HUES48 (cell line): ENCODE data around the gene BACH2.
"Not testable (repeated sequence)": the region's sequence is repeated elsewhere in the genome, so short reads cannot be mapped to it uniquely, and the experiment has no call there.

Experiments used
- H3K27ac ChIP-seq: one replicate; pipeline ENCODE4 v1.7.0; 2013; ENCODE audit warnings: low read depth, low read length, inconsistent platforms
- H3K27me3 ChIP-seq: 2 replicates; pipeline ENCODE4 v1.6.1; 2013; ENCODE audit warnings: mild to moderate bottlenecking, low read length; ENCODE audit not compliant: control insufficient read depth, insufficient read depth
- H3K36me3 ChIP-seq: 2 replicates; pipeline ENCODE4 v1.6.1; 2013; ENCODE audit warnings: low read length; ENCODE audit not compliant: control insufficient read depth, insufficient read depth
- H3K4me1 ChIP-seq: 2 replicates; pipeline ENCODE4 v1.6.1; 2013; ENCODE audit warnings: mild to moderate bottlenecking, low read length; ENCODE audit not compliant: control insufficient read depth, insufficient read depth
- H3K4me3 ChIP-seq: 2 replicates; pipeline ENCODE4 v1.5.1; 2013; ENCODE audit warnings: mild to moderate bottlenecking, low read depth, low read length
- H3K9ac ChIP-seq: 2 replicates; pipeline ENCODE4 v1.6.1; 2013; ENCODE audit warnings: mild to moderate bottlenecking, low read depth, low read length, moderate library complexity
- H3K9me3 ChIP-seq: 2 replicates; pipeline ENCODE4 v1.6.1; 2013; ENCODE audit warnings: low read length; ENCODE audit not compliant: control insufficient read depth, insufficient read depth

Gene BACH2

DNA sequence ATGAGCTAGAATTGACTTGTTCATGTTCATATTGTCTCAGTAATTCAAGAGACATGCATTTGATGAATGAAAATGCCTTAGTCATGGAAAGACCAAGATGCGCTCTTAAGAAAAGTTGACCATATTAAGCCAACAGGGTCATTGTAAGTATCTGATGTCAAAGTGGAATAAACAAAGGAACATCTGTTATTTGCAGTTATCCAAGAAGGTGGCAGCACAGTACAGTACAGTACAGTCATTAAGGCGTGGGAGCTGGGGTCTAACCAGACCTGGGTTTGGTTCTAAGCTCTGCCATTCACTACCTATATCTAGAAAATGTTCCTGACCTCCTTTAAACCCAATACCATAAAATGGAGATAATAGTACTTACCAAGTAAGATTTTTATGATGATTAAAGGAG is 178.1 kb downstream of the BACH2 start:
- no peak overlapping the region for H3K4me3 ChIP-seq
- H3K9ac ChIP-seq, result no peak overlapping the region
- no peaks in the 10 kb centered on the region for H3K27me3 ChIP-seq
- H3K9me3 ChIP-seq, result peaks cover 3% of the 10 kb centered on the region; the same call in 1 of the 2 replicates
- H3K27ac ChIP-seq, result no peak overlapping the region
- H3K36me3 ChIP-seq, result no peaks in the 10 kb centered on the region
- H3K4me1 ChIP-seq, result no peaks in the 10 kb centered on the region

DNA sequence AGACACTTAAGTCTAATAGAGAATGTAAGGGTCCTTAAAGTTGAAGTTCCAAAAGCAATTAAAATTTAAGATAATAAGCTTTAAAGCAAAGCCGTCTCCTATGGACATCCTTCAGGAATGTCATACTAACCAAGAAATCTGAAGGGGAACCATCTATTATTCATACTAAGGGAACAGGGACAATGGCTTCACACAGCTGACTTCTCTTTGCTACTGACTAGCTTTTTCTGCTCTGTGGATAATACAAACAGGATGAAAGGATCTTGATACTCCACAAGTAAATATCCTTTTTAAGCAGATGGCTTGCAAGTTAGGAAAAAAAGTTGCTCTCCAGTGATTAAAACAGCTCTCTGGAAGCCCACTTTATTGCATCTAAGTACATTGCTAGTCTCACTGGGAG is 178.6 kb downstream of the BACH2 start:
- H3K9me3 ChIP-seq, result peaks cover 7% of the 10 kb centered on the region
- no peaks in the 10 kb centered on the region for H3K36me3 ChIP-seq
- H3K27me3 ChIP-seq, result no peaks in the 10 kb centered on the region
- no peak overlapping the region for H3K4me3 ChIP-seq
- no peak overlapping the region for H3K27ac ChIP-seq
- no peak overlapping the region for H3K9ac ChIP-seq
- H3K4me1 ChIP-seq, result no peaks in the 10 kb centered on the region

DNA sequence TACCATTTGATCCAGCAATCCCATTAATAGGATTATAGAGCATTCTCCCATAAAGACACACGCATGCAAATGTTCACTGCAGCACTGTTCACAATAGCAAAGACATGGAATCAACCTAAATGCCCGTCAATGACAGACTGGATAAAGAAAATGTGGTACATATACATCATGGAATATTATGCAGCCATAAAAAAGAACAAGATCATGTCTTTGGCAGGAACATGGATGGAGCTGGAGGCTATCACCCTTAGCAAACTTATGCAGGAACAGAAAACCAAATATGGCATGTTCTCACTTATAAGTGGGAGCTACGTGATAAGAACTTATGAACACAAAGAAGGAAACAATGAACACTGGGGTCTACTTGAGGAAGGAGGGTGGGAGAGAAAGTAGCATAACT is 180.5 kb downstream of the BACH2 start:
- H3K4me1 ChIP-seq, H3K9me3 ChIP-seq, H3K9ac ChIP-seq, H3K36me3 ChIP-seq, H3K27ac ChIP-seq, H3K4me3 ChIP-seq, H3K27me3 ChIP-seq: not testable (repeated sequence)

DNA sequence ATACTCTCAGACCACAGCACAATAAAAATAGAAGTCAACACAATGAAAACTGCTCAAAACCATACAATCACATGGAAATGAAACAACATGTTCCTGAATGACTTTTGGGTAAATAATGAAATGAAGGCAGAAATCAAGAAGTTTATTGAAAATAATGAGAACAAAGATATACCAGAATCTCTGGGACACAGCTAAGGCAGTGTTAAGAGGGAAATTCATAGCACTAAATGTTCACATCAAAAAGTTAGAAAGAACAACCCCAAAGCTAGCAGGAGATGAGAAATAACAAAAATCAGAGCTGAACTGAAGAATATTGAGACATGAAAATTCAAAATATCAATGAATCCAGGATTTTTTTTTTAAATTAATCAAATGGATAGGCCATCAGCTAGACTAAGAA is 183.3 kb downstream of the BACH2 start:
- Histone ChIP-seq H3K27me3 (no peaks in the 10 kb centered on the region), H3K9ac (no peak overlapping the region), H3K4me3 (no peak overlapping the region), H3K4me1 (no peaks in the 10 kb centered on the region), H3K9me3 (peaks cover 9% of the 10 kb centered on the region), H3K36me3 (no peaks in the 10 kb centered on the region), H3K27ac (no peak overlapping the region)

DNA sequence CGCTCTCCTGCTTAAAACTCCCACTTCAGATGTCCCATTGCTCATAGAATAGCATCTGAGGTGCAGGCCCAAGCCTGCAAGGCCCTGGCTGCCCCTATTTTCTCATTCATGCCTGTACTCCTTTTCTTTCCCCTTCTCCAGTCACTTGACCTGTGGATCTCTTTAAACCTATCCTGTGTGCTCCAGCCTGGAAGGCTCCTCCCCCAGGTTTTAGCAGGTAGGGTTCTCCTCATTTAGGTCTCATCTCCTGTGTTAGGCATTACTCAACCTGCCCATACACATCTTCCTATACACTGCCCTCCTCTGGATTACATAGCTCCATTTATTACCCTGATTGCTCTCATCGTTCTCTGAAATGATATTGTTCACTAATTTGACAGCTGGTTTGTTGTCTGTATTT is 185.3 kb downstream of the BACH2 start:
- H3K36me3 ChIP-seq, result no peaks in the 10 kb centered on the region
- H3K4me1 ChIP-seq, result no peaks in the 10 kb centered on the region
- H3K27ac ChIP-seq, result no peak overlapping the region
- H3K9me3 ChIP-seq, result peaks cover 9% of the 10 kb centered on the region
- no peaks in the 10 kb centered on the region for H3K27me3 ChIP-seq
- no peak overlapping the region for H3K4me3 ChIP-seq
- no peak overlapping the region for H3K9ac ChIP-seq

DNA sequence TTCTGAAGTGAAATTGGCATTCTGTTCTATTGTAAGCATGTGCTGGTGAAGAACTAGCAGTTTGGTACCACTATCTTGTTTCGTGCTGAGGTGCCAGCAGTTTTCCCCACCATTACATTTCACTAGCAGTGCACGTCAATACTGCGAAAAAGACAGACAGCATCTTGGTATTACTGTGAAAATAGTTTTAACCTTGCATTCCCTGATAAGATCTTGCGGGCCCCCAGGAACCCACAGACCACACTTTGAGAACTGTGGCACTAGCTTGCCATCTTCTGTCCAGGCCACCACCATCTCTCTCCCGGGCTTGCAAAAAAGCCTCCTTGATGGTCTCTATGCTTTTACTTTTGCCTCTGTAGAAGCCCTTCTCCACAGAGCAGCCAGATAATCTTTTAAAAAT is 185.7 kb downstream of the BACH2 start:
- Histone ChIP-seq H3K4me1 (no peaks in the 10 kb centered on the region), H3K4me3 (no peak overlapping the region), H3K9ac (no peak overlapping the region), H3K27ac (no peak overlapping the region), H3K27me3 (no peaks in the 10 kb centered on the region), H3K9me3 (peaks cover 9% of the 10 kb centered on the region), H3K36me3 (no peaks in the 10 kb centered on the region)

DNA sequence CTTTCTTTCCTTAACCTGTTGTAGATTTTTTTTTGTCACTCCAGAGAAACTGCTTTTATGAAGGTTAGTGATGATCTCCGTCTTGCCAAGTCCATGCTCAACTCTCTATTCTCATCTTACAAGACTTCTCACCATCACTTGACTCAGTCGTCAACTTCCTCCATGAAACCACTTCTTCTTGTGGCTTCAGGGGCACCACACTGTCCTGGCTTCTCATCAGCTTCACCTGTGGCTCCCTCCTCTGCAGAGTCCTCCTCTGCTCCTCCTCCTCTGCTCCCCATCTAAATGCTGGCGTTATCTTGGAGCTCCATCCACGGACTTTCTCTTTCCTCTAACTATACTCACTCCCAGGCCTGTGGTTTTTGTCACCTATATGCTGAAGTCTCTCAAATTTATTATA is 187.5 kb downstream of the BACH2 start:
- no peaks in the 10 kb centered on the region for H3K27me3 ChIP-seq
- H3K4me3 ChIP-seq, result no peak overlapping the region
- H3K4me1 ChIP-seq, result no peaks in the 10 kb centered on the region
- peaks cover 9% of the 10 kb centered on the region for H3K9me3 ChIP-seq
- H3K27ac ChIP-seq, result no peak overlapping the region
- no peak overlapping the region for H3K9ac ChIP-seq
- no peaks in the 10 kb centered on the region for H3K36me3 ChIP-seq

DNA sequence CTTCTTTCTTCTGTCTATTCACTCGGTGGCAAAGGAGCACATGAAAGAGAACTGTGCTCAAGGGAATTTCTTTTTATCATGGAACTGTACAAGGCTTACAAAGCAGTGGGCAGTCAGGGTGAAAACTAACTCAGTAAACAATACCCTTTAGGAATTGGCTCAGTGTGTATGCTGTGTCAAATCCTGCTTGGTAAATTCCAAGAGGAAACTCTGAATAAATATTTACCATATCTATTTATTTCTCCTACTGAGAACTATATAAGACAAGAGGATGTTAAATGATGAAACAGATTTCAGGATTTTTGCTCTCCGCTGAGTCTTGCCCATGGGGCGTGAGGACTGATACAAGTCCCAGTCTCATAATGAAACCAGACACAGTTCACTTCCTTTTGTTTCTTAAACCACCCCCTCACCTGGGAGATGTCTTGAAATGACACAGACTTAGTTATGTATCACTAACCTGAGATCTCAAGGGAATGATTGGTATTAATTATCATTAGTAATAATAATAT is 188.8 kb downstream of the BACH2 start:
- Histone ChIP-seq H3K36me3 (no peaks in the 10 kb centered on the region), H3K4me3 (no peak overlapping the region), H3K9ac (no peak overlapping the region), H3K4me1 (no peaks in the 10 kb centered on the region), H3K27ac (no peak overlapping the region), H3K27me3 (no peaks in the 10 kb centered on the region), H3K9me3 (no peaks in the 10 kb centered on the region)

DNA sequence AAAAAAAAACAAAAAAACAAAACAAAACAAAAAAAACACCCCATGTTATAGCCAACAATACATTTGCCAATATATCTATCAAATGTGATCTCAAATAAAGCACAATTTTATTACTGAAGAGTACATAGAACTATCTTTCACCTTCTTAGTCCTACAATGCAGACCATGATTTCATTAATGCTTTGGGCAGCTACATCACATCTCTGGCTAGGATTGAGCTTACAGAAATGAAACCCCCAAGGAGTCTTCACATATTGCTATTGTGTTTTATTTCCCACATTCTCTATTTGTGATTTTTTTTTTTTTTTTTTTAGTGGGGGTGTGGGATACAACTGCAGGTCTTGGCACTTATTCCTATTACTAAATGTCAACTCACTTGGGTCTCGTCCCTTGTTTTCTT is 189.3 kb downstream of the BACH2 start:
- no peaks in the 10 kb centered on the region for H3K36me3 ChIP-seq
- H3K4me1 ChIP-seq, result no peaks in the 10 kb centered on the region
- H3K9me3 ChIP-seq, result no peaks in the 10 kb centered on the region
- no peak overlapping the region for H3K27ac ChIP-seq
- no peak overlapping the region for H3K4me3 ChIP-seq
- no peaks in the 10 kb centered on the region for H3K27me3 ChIP-seq
- no peak overlapping the region for H3K9ac ChIP-seq

DNA sequence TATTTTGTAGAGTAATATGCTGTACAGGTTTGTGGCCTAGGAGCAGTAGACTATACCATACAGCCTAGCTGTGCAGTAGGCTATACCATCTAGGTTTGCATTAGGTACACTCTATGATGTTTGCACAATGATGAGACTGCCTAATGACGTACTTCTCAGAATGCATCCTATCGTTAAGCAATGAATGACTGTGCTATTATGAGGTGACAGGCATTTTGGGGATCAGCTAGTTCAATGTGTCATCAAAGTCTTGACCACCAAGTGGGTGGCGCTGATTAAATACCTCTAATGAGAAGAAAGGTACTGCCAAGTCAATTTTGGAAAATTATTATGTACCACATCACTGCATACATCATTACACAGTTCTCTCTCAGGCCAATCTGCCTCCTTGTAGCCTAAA is 190.2 kb downstream of the BACH2 start:
- H3K9me3 ChIP-seq, result no peaks in the 10 kb centered on the region
- no peak overlapping the region for H3K27ac ChIP-seq
- H3K36me3 ChIP-seq, result no peaks in the 10 kb centered on the region
- no peaks in the 10 kb centered on the region for H3K27me3 ChIP-seq
- no peaks in the 10 kb centered on the region for H3K4me1 ChIP-seq
- no peak overlapping the region for H3K4me3 ChIP-seq
- H3K9ac ChIP-seq, result no peak overlapping the region

DNA sequence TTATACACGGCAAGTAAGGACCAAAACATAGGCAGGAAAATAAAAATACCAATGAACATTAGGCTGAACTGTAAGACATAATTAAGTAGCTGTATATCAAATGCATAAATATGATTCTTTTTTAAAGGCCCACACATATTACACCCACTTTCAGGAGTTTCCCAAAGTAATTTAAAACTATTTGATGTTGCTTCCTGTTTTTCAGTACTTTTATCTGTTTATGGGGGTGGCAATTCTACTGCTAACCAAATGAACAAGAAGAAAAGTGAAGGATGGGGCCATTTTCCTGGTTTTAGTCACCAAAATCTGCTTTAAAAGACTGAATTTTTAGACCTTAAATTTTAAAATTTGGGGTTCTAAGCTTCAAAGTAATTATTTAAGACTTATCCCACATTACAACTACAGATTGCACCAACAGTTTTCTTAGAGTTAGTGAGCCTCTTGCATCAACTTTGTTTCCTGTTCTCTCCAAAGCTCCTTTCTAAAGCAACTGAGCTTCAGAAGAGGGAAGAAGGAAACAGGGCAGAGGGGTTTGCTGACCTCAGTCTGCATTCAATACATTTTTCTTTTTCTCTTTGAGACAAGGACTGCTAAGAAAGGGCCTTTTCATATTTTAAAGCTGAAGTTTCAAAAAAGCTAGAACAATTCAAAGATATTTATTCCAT is 191.0 kb downstream of the BACH2 start:
- no peaks in the 10 kb centered on the region for H3K9me3 ChIP-seq
- H3K4me3 ChIP-seq, result no peak overlapping the region
- H3K27me3 ChIP-seq, result no peaks in the 10 kb centered on the region
- H3K36me3 ChIP-seq, result no peaks in the 10 kb centered on the region
- H3K4me1 ChIP-seq, result no peaks in the 10 kb centered on the region
- no peak overlapping the region for H3K9ac ChIP-seq
- H3K27ac ChIP-seq, result no peak overlapping the region
